ENCODE measurements around the gene XRCC4.

GRCh38 chr5:83331842-83332241 lies 254.5 kb downstream of the XRCC4 start:
- TF ChIP-seq POLR2AphosphoS5 (IDR thresholded peaks at IDR 0.05; ENCODE audit: low read depth, low read length): no peak
- TF ChIP-seq POLR2A (IDR thresholded peaks at IDR 0.05; ENCODE audit: low read depth, low read length): no peak

Data from GM12891 (cell line).